ENCODE measurements around the gene SSR2. TPM values are rescaled to one million over a fixed set of nuclear protein-coding genes. Genes with fewer than 3 reads are reported as not detected.

The SSR2 gene
- total RNA-seq, 1 donor, result 403 TPM

DNA sequence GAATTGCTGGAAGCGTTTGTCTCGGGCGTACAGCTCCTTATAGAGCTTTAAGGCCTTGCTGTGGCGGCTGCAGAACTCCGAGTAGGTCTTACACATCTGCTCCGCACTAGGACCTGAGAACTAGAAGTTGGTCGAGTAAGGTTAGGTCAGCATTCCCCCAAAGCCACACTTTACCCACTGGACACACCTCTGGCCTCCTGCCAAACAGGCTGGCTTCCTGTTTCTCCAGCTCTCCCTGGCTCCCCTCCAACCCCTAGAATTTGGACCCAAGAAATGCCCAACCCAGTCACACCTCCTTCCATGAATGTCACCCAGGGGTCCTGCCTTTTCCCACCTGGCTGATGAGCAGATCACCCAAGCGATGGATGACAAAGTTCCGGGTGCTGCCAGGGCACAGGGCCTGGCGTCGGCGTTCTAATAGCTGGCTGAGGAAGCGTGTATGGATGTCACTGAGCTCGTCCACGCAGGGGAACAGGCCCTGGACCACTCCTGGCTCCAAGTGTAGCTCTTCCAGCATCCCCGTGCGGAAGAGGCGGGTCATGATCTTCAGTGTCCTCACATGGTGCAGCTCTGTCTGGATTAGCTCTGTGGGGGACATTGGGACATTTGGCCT lies 58.0 kb downstream of the SSR2 start:
- H3K9me3 ChIP-seq (ENCODE audit: low read depth, low read length), result no peaks in the 10 kb centered on the region
- no peak overlapping the region for H3K4me3 ChIP-seq (ENCODE audit: low read length)
- H3K4me1 ChIP-seq (ENCODE audit: insufficient read depth, low read length), result peaks cover 72% of the 10 kb centered on the region
- H3K27me3 ChIP-seq (ENCODE audit: insufficient read depth, low read length), result no peaks in the 10 kb centered on the region

- H3K9me3 ChIP-seq (ENCODE audit: low read depth, low read length), result no peaks in the 10 kb centered on the region
- no peak overlapping the region for H3K4me3 ChIP-seq (ENCODE audit: low read length)
- H3K27me3 ChIP-seq (ENCODE audit: insufficient read depth, low read length), result no peaks in the 10 kb centered on the region
- peaks cover 65% of the 10 kb centered on the region for H3K4me1 ChIP-seq (ENCODE audit: insufficient read depth, low read length)
These were observed 58.8 kb downstream of the SSR2 start for GRCh38 chr1:155961937-155962336.

DNA sequence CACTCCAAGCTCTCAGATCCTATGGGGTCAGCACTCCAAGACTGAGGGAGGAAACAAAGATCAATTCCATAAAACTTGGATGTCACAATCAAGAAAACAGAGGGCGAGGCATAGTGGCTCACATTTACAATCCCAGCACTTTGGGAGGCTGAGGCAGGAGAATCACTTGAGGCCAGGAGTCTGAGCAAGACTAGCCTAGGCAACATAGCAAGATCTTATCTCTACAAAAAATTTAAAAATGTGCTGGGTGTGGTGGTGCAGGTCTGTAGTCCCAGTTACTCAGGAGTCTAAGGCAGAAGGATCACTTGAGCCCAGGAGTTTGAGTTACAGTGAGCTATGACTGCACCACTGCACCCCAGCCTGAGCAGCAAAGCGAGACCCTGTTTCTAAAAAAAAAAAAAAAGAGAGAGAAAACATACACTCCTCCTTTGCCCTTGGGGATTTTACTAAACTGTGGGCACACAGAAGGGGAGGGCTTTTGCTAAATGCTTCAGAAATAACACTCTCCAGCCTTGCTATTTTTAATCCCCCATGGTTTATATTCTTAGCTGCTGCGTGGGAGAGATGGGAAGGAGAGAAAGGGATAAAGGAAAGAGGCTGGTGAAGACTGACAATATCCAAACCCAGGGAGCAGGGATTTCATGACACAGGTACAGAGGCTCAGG lies 60.5 kb downstream of the SSR2 start:
- no peaks in the 10 kb centered on the region for H3K9me3 ChIP-seq (ENCODE audit: low read depth, low read length)
- no peak overlapping the region for H3K4me3 ChIP-seq (ENCODE audit: low read length)
- peaks cover 47% of the 10 kb centered on the region for H3K4me1 ChIP-seq (ENCODE audit: insufficient read depth, low read length)
- no peaks in the 10 kb centered on the region for H3K27me3 ChIP-seq (ENCODE audit: insufficient read depth, low read length)

Other genes with a start within 250 kb of the SSR2 start
- gene GON4L, start 163.7 kb downstream of the SSR2 start, total RNA-seq, result 54.9 TPM
- 12.0 TPM for gene SYT11, start 161.4 kb downstream of the SSR2 start, total RNA-seq
- 128 TPM for gene RIT1, start 109.6 kb downstream of the SSR2 start, total RNA-seq
- 38.1 TPM for gene KHDC4, start 86.5 kb downstream of the SSR2 start, total RNA-seq
- gene RXFP4, start 79.3 kb downstream of the SSR2 start, total RNA-seq, result not detected
- gene ARHGEF2, start 42.4 kb downstream of the SSR2 start, total RNA-seq, result 149 TPM
- gene UBQLN4, start 32.8 kb upstream of the SSR2 start, total RNA-seq, result 7.1 TPM
- 16.6 TPM for gene LAMTOR2, start 33.8 kb upstream of the SSR2 start, total RNA-seq
- 0.21 TPM for gene RAB25, start 40.2 kb upstream of the SSR2 start, total RNA-seq
- not detected for gene MEX3A, start 61.5 kb upstream of the SSR2 start, total RNA-seq
- gene LMNA, start 93.8 kb upstream of the SSR2 start, total RNA-seq, result 110 TPM
- 30.4 TPM for gene SEMA4A, start 132.6 kb upstream of the SSR2 start, total RNA-seq
- 12.7 TPM for gene SLC25A44, start 173.2 kb upstream of the SSR2 start, total RNA-seq
- gene PMF1, start 192.1 kb upstream of the SSR2 start, total RNA-seq, result 59.0 TPM
- 0.31 TPM for gene BGLAP, start 221.2 kb upstream of the SSR2 start, total RNA-seq
- gene PAQR6, start 227.1 kb upstream of the SSR2 start, total RNA-seq, result 0.94 TPM

Data from mononuclear cell (primary cell).